ENCODE measurements around the gene CDK2AP2. TPM values are rescaled to one million over a fixed set of nuclear protein-coding genes. Genes with fewer than 3 reads are reported as not detected.

The CDK2AP2 gene
- total and polyA plus RNA-seq, 2 experiments from 2014 or later = 48.6 to 120 TPM

DNA sequence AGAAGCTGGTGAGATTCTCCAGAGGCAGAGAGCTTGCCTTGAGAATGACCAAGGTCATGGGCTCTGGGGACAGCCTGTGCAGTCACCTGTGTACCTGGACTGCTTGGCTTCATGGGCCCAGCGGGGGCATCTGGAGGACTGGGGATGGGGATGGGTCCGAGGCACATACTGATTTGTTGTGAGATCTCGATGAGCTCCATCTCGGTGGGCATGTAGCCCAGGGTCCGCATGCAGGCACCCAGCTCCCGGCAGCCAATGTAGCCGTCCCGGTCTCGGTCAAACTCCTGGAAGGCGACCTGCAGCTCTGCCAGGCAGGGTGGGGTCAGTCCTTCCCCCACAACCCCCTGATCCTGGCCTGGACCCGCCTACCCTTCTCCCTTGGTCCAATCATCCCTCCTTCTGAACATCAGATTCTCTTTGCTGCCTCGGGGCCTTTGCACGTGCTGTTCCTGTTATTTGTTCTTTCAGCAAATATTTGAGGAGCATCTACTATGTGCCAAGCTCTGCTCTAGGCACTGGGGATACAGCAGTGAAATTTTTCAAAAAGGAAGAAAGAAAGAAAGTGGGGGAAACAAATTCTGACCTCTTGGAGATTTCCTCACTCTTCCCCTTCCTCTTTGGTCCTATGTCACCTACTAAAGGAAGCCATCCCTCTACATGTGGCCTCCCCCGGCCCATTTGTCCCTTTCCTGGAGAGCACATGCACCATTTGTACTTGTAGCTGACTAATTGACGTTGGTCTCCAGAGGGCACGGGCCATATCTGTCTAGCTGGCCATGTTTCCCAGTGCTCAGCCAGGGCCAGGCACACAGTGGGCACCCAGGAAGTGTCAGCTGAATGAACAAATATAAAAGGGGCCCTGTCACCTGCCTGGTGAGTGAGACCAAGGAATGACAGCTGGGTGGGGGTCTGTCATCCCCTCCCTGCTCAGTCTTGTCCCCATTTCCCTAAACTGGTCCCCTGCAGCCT, 13.2 kb upstream of the CDK2AP2 start:
- TF ChIP-seq, protein P1, sequence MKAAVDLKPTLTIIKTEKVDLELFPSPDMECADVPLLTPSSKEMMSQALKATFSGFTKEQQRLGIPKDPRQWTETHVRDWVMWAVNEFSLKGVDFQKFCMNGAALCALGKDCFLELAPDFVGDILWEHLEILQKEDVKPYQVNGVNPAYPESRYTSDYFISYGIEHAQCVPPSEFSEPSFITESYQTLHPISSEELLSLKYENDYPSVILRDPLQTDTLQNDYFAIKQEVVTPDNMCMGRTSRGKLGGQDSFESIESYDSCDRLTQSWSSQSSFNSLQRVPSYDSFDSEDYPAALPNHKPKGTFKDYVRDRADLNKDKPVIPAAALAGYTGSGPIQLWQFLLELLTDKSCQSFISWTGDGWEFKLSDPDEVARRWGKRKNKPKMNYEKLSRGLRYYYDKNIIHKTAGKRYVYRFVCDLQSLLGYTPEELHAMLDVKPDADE (IDR thresholded peaks at IDR 0.05) = no peak
- TF ChIP-seq, protein P2, sequence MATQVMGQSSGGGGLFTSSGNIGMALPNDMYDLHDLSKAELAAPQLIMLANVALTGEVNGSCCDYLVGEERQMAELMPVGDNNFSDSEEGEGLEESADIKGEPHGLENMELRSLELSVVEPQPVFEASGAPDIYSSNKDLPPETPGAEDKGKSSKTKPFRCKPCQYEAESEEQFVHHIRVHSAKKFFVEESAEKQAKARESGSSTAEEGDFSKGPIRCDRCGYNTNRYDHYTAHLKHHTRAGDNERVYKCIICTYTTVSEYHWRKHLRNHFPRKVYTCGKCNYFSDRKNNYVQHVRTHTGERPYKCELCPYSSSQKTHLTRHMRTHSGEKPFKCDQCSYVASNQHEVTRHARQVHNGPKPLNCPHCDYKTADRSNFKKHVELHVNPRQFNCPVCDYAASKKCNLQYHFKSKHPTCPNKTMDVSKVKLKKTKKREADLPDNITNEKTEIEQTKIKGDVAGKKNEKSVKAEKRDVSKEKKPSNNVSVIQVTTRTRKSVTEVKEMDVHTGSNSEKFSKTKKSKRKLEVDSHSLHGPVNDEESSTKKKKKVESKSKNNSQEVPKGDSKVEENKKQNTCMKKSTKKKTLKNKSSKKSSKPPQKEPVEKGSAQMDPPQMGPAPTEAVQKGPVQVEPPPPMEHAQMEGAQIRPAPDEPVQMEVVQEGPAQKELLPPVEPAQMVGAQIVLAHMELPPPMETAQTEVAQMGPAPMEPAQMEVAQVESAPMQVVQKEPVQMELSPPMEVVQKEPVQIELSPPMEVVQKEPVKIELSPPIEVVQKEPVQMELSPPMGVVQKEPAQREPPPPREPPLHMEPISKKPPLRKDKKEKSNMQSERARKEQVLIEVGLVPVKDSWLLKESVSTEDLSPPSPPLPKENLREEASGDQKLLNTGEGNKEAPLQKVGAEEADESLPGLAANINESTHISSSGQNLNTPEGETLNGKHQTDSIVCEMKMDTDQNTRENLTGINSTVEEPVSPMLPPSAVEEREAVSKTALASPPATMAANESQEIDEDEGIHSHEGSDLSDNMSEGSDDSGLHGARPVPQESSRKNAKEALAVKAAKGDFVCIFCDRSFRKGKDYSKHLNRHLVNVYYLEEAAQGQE (IDR thresholded peaks at IDR 0.05; ENCODE audit: unreplicated experiment) = no peak
- TF ChIP-seq ZNF331 (CRISPR knock-in tag; IDR thresholded peaks at IDR 0.05; ENCODE audit: low read depth) (no peak), JUNB (IDR thresholded peaks at IDR 0.05; ENCODE audit: unreplicated experiment) (no peak), EZH2 (IDR thresholded peaks at IDR 0.05; ENCODE audit: low read depth, unreplicated experiment) (no peak), NANOG (IDR thresholded peaks at IDR 0.05; ENCODE audit: borderline replicate concordance) (no peak), CREB1 (CRISPR knock-in tag; IDR thresholded peaks at IDR 0.05; ENCODE audit: low read depth) (no peak), POLR2AphosphoS5 (IDR thresholded peaks at IDR 0.05; ENCODE audit: low read depth) (no peak), EZH2phosphoT487 (IDR thresholded peaks at IDR 0.05; ENCODE audit: unreplicated experiment) (no peak), STAT1 (IDR thresholded peaks at IDR 0.05; ENCODE audit: unreplicated experiment) (no peak), ZNF114 (CRISPR knock-in tag; IDR thresholded peaks at IDR 0.05) (no peak)
- TF ChIP-seq, protein P3, sequence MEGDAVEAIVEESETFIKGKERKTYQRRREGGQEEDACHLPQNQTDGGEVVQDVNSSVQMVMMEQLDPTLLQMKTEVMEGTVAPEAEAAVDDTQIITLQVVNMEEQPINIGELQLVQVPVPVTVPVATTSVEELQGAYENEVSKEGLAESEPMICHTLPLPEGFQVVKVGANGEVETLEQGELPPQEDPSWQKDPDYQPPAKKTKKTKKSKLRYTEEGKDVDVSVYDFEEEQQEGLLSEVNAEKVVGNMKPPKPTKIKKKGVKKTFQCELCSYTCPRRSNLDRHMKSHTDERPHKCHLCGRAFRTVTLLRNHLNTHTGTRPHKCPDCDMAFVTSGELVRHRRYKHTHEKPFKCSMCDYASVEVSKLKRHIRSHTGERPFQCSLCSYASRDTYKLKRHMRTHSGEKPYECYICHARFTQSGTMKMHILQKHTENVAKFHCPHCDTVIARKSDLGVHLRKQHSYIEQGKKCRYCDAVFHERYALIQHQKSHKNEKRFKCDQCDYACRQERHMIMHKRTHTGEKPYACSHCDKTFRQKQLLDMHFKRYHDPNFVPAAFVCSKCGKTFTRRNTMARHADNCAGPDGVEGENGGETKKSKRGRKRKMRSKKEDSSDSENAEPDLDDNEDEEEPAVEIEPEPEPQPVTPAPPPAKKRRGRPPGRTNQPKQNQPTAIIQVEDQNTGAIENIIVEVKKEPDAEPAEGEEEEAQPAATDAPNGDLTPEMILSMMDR (conservative IDR thresholded peaks at IDR 0.05; ENCODE audit: low read depth in 2 of 2) = no peak
- TF ChIP-seq, protein P4, sequence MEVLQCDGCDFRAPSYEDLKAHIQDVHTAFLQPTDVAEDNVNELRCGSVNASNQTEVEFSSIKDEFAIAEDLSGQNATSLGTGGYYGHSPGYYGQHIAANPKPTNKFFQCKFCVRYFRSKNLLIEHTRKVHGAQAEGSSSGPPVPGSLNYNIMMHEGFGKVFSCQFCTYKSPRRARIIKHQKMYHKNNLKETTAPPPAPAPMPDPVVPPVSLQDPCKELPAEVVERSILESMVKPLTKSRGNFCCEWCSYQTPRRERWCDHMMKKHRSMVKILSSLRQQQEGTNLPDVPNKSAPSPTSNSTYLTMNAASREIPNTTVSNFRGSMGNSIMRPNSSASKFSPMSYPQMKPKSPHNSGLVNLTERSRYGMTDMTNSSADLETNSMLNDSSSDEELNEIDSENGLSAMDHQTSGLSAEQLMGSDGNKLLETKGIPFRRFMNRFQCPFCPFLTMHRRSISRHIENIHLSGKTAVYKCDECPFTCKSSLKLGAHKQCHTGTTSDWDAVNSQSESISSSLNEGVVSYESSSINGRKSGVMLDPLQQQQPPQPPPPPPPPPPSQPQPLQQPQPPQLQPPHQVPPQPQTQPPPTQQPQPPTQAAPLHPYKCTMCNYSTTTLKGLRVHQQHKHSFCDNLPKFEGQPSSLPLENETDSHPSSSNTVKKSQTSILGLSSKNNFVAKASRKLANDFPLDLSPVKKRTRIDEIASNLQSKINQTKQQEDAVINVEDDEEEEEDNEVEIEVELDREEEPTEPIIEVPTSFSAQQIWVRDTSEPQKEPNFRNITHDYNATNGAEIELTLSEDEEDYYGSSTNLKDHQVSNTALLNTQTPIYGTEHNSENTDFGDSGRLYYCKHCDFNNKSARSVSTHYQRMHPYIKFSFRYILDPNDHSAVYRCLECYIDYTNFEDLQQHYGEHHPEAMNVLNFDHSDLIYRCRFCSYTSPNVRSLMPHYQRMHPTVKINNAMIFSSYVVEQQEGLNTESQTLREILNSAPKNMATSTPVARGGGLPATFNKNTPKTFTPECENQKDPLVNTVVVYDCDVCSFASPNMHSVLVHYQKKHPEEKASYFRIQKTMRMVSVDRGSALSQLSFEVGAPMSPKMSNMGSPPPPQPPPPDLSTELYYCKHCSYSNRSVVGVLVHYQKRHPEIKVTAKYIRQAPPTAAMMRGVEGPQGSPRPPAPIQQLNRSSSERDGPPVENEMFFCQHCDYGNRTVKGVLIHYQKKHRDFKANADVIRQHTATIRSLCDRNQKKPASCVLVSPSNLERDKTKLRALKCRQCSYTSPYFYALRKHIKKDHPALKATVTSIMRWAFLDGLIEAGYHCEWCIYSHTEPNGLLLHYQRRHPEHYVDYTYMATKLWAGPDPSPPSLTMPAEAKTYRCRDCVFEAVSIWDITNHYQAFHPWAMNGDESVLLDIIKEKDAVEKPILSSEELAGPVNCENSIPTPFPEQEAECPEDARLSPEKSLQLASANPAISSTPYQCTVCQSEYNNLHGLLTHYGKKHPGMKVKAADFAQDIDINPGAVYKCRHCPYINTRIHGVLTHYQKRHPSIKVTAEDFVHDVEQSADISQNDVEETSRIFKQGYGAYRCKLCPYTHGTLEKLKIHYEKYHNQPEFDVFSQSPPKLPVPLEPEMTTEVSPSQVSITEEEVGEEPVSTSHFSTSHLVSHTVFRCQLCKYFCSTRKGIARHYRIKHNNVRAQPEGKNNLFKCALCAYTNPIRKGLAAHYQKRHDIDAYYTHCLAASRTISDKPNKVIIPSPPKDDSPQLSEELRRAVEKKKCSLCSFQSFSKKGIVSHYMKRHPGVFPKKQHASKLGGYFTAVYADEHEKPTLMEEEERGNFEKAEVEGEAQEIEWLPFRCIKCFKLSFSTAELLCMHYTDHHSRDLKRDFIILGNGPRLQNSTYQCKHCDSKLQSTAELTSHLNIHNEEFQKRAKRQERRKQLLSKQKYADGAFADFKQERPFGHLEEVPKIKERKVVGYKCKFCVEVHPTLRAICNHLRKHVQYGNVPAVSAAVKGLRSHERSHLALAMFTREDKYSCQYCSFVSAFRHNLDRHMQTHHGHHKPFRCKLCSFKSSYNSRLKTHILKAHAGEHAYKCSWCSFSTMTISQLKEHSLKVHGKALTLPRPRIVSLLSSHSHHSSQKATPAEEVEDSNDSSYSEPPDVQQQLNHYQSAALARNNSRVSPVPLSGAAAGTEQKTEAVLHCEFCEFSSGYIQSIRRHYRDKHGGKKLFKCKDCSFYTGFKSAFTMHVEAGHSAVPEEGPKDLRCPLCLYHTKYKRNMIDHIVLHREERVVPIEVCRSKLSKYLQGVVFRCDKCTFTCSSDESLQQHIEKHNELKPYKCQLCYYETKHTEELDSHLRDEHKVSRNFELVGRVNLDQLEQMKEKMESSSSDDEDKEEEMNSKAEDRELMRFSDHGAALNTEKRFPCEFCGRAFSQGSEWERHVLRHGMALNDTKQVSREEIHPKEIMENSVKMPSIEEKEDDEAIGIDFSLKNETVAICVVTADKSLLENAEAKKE (CRISPR knock-in tag; IDR thresholded peaks at IDR 0.05) = no peak
- Histone ChIP-seq H3K36me3 (ENCODE audit: insufficient read depth) (no peaks in the 10 kb centered on the region), H3F3A (replicated peaks; ENCODE audit: low read depth) (no peaks in the 10 kb centered on the region), H3K4me1 (ENCODE audit: insufficient read depth) (no peaks in the 10 kb centered on the region), H4K20me1 (replicated peaks; ENCODE audit: insufficient read depth) (no peaks in the 10 kb centered on the region), H2AFZ (no peak overlapping the region), H3K27ac (ENCODE audit: low read depth) (no peak overlapping the region), H3K4me2 (no peak overlapping the region), H3K79me2 (replicated peaks; ENCODE audit: insufficient read depth) (no peaks in the 10 kb centered on the region), H3K4me3 (no peak overlapping the region), H3K27me3 (ENCODE audit: insufficient read depth) (no peaks in the 10 kb centered on the region), H3K9me2 (ENCODE audit: insufficient read depth) (no peaks in the 10 kb centered on the region)
- Mint-ChIP-seq H3K4me3 (no peak overlapping the region), H3K27ac (no peak overlapping the region), H3K36me3 (ENCODE audit: low read depth) (no peaks in the 10 kb centered on the region), H3K9me3 (no peaks in the 10 kb centered on the region), H3K27me3 (ENCODE audit: insufficient read depth, low read depth, poor library complexity) (peaks cover 8% of the 10 kb centered on the region), H3K4me1 (no peaks in the 10 kb centered on the region)
- no peak for ATAC-seq
- no peak for DNase-seq (ENCODE audit: low spot score)

Data from GM23338 (cell line).